ENCODE results near the gene ECPAS.

DNA sequence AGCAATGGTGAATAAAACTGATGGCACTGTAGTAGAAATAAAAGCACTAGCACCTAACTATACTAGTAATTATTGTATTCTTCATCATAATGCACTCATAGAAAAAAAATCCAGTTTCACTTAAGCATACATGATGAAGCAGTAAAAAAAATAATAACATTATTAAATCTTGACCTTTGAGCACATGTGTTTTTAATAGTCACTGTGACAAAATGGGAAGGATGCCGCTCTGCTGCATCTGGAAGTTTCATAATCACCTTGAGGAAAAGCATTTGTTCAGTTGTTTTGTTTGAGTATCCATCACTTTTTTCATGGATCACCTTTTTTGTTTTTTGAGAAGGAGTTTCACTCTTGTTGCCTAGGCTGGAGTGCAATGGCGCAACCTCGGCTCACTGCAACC, 167.4 kb downstream of the ECPAS start:
- TF ChIP-seq, protein P1, sequence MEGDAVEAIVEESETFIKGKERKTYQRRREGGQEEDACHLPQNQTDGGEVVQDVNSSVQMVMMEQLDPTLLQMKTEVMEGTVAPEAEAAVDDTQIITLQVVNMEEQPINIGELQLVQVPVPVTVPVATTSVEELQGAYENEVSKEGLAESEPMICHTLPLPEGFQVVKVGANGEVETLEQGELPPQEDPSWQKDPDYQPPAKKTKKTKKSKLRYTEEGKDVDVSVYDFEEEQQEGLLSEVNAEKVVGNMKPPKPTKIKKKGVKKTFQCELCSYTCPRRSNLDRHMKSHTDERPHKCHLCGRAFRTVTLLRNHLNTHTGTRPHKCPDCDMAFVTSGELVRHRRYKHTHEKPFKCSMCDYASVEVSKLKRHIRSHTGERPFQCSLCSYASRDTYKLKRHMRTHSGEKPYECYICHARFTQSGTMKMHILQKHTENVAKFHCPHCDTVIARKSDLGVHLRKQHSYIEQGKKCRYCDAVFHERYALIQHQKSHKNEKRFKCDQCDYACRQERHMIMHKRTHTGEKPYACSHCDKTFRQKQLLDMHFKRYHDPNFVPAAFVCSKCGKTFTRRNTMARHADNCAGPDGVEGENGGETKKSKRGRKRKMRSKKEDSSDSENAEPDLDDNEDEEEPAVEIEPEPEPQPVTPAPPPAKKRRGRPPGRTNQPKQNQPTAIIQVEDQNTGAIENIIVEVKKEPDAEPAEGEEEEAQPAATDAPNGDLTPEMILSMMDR (conservative IDR thresholded peaks at IDR 0.05; ENCODE audit: low read depth, low read length) = no peak
- no peak for TF ChIP-seq EZH2 (IDR thresholded peaks at IDR 0.05; ENCODE audit: borderline replicate concordance, low read depth, low read length, poor library complexity, severe bottlenecking)

Measured in A673 (cell line).